Uterus (tissue), 2 donors: ENCODE results near the gene PCDHGA1.

Source experiments
- POLR2A ChIP-seq, 2 donors: fragments of 450-650 bp; IDR thresholded peaks; one replicate each; pipeline ENCODE4 v1.6.1; 2016; ENCODE audit warnings: antibody characterized with exemption in 2 of 2, mild to moderate bottlenecking in 1 of 2, moderate library complexity in 1 of 2
- TF ChIP-seq, protein P1 (sequence below), 4 experiments: fragments of 200-600 bp in 2 of 4; fragments of 450-650 bp in 2 of 4; sonication (generic) in 2 of 4; IDR thresholded peaks; one replicate each; pipeline ENCODE4 v1.5.1; 2016 to 2019; ENCODE audit warnings: antibody characterized with exemption in 4 of 4, mild to moderate bottlenecking in 2 of 4, moderate library complexity in 1 of 4

DNA sequence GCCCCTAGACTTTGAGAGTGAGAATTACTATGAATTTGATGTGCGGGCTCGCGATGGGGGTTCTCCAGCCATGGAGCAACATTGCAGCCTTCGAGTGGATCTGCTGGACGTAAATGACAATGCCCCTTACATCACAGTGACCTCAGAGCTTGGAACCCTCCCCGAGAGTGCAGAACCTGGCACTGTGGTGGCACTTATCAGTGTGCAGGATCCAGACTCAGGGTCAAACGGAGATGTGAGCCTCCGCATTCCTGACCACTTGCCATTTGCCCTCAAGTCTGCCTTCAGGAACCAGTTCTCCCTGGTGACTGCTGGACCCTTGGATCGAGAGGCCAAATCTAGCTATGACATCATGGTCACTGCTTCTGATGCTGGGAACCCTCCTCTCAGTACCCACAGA is 155.8 kb downstream of the PCDHGA1 start:
- TF ChIP-seq POLR2A (IDR thresholded peaks at IDR 0.05) = no peak
- TF ChIP-seq, protein P1, sequence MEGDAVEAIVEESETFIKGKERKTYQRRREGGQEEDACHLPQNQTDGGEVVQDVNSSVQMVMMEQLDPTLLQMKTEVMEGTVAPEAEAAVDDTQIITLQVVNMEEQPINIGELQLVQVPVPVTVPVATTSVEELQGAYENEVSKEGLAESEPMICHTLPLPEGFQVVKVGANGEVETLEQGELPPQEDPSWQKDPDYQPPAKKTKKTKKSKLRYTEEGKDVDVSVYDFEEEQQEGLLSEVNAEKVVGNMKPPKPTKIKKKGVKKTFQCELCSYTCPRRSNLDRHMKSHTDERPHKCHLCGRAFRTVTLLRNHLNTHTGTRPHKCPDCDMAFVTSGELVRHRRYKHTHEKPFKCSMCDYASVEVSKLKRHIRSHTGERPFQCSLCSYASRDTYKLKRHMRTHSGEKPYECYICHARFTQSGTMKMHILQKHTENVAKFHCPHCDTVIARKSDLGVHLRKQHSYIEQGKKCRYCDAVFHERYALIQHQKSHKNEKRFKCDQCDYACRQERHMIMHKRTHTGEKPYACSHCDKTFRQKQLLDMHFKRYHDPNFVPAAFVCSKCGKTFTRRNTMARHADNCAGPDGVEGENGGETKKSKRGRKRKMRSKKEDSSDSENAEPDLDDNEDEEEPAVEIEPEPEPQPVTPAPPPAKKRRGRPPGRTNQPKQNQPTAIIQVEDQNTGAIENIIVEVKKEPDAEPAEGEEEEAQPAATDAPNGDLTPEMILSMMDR (IDR thresholded peaks at IDR 0.05) = no peak
